Measurements from ENCODE around the gene RESP18.

Gene RESP18

DNA sequence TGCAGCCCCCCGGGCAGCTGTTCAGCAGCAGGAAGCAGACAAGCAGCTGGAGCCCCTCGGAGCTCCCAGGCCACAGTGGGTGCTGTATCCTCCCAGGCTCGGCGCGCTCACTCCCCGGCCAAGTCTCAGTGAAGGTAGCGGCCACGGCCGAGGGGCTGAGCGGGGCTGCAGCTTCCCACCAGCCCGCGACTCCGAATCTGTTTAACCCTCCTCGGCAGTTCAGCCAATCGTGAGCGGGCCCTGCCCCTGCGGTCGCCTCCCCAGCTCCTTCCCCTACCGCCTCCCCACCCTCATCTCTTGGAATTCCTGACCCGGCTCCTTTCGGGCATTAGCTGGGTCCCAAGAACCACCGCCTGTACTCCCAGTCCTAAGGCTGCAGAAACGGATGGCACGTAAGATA, at the start of gene RESP18:
Gene RESP18, minus strand, starts transcription at position 203 of the 400 bp plus-strand sequence.
- H3K4me3 ChIP-seq: no peak within 1 kb of the TSS
- in situ Hi-C loops (cut with MboI; ENCODE audit: low sequenced_read_pairs): no loop called here

DNA sequence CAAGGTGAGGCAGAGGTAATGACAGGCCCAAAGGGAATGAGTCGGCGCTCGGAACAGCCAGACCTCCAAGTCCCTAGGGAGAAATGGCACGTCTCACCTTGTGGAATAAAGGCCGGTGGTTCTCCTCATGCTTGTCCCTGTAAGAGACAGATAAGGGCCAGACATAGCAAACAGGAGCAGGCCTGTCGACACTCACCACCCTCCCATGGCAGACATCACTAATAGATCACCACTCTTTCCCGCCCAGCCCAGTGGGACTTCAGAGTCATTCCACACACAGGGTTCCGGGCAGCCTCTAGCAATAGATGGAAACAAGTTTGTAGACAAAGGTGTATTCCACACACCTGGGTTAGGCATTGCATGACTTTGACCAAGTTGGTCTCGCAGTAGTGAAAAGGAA, 48.9 kb upstream of the RESP18 start:
- Histone ChIP-seq H3K36me3 (replicated peaks) (peaks cover 20% of the 10 kb centered on the region), H3K9me3 (no peaks in the 10 kb centered on the region), H3K4me3 (no peak overlapping the region), H3K27me3 (ENCODE audit: low read depth) (no peaks in the 10 kb centered on the region), H3K4me1 (no peaks in the 10 kb centered on the region)
- in situ Hi-C loops (cut with MboI; ENCODE audit: low sequenced_read_pairs): no loop called here
- DNase-seq (ENCODE audit: low spot score in 2 of 2): no peak

More for the DNA sequence above, at the start of gene RESP18:
- no peak for DNase-seq (ENCODE audit: low spot score in 2 of 2)
- Histone ChIP-seq H3K4me1 (no peaks in the 10 kb centered on the region), H3K36me3 (replicated peaks) (no peaks in the 10 kb centered on the region), H3K9me3 (no peaks in the 10 kb centered on the region), H3K27me3 (ENCODE audit: low read depth) (peaks cover 12% of the 10 kb centered on the region)

DNA sequence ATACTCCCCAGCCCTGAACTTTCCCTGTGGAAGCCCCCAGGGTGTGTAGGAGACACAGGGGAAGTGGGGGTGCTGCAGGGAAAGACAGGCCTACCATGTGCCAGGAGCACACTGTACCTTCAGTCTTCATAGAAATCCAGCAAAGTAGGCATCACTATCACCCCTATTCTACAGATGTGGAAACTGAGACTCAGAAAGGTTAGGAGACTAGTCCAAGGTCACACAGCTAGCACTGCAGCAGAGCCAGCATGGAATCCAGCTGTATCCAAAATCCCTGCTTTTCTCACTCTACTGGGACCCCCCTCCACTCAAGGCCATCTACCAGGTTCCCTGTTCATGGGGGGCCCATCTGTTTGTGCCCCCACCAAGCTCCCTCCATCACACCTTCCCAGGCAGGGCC, 48.4 kb upstream of the RESP18 start:
- no peaks in the 10 kb centered on the region for H3K27me3 ChIP-seq (ENCODE audit: low read depth)
- in situ Hi-C loops (cut with MboI; ENCODE audit: low sequenced_read_pairs): no loop called here
- DNase-seq (ENCODE audit: low spot score in 2 of 2): no peak
- H3K4me1 ChIP-seq: no peaks in the 10 kb centered on the region
- H3K36me3 ChIP-seq (replicated peaks): peaks cover 15% of the 10 kb centered on the region
- H3K4me3 ChIP-seq: no peak overlapping the region
- H3K9me3 ChIP-seq: no peaks in the 10 kb centered on the region

DNA sequence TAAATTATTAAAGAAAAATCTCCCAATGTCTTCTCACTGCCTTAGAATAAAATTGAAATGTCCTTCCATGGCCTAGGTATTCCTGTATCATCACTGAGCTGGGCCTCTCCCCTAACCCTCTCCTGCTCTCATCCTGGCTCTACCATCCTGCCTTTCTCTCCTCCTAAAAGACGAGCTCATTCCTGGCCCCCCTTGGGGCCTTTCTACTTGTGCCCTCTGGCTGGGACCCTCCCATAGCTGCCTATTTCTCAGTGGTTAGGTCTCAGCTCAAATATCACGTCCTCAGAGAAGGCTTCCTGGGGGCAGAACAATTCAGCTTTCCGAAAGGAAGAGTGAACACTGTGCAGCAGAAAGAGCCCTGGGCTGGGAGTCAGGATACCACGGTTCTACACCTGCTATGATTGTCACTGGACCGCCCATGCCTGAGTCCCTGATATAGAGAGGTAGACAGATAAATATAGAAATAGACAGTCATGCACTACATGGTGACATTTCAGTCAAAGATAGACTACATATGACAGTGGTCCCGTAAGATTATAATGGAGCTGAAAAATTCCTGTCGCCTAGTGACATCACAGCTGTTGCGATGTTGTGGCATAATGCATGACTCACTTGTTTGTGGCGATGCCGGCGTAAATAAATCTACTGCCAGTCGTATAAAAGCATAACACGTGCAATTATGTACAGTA, 45.8 kb upstream of the RESP18 start:
- no peaks in the 10 kb centered on the region for H3K27me3 ChIP-seq (ENCODE audit: low read depth)
- DNase-seq (ENCODE audit: low spot score in 2 of 2): no peak
- no peaks in the 10 kb centered on the region for H3K4me1 ChIP-seq
- peaks cover 5% of the 10 kb centered on the region for H3K36me3 ChIP-seq (replicated peaks)
- H3K9me3 ChIP-seq: no peaks in the 10 kb centered on the region
- in situ Hi-C loops (cut with MboI; ENCODE audit: low sequenced_read_pairs): no loop called here
- H3K4me3 ChIP-seq: no peak overlapping the region

DNA sequence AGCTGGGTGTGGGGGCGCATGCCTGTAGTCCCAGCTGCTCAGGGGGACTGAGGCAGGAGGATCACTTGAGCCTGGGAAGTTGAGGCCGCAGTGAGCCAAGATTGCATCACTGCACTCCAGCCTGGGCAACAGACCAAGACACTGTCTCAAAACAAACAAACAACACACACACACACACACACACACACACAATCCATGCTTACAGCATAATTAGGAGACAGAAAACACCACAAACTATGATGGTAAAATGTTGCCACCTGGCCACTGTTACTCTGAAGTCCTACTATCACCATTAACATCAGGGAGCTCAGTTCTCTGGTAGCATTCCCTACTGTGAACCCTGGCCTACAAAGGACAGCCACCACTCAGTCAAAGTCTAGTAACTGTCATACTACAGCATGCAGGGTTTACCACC, 36.9 kb upstream of the RESP18 start:
- in situ Hi-C loops (cut with MboI; ENCODE audit: low sequenced_read_pairs): no loop called here
- Histone ChIP-seq H3K4me3 (no peak overlapping the region), H3K4me1 (no peaks in the 10 kb centered on the region), H3K27me3 (ENCODE audit: low read depth) (no peaks in the 10 kb centered on the region), H3K36me3 (replicated peaks) (no peaks in the 10 kb centered on the region), H3K9me3 (no peaks in the 10 kb centered on the region)
- DNase-seq (ENCODE audit: low spot score in 2 of 2): no peak

DNA sequence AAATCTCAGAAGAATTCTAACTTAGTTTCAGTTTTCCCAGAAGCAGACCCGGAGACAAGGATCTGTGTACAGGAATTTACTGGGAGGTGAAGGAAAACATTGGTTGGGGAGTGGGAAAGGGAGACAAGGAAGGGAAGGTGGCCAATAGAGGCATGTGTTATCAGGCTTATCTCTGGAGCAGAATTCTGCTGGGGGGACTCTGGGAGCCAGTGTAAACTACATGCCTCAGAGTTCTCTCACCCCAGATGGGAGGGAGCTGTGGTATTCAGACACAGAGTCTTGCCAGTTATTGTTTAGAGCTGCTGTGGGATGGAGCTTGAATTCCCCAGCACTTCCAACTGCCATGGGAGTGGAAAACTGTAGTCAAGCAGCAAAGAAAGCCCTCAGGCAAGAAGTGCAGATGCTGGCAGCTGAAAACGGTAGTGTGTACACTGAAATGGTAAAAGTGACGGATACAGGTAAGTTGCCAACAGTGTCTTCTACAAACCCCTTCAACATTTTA, 36.2 kb upstream of the RESP18 start:
- Histone ChIP-seq H3K27me3 (ENCODE audit: low read depth) (no peaks in the 10 kb centered on the region), H3K36me3 (replicated peaks) (no peaks in the 10 kb centered on the region), H3K4me3 (no peak overlapping the region), H3K4me1 (no peaks in the 10 kb centered on the region), H3K9me3 (no peaks in the 10 kb centered on the region)
- in situ Hi-C loops (cut with MboI; ENCODE audit: low sequenced_read_pairs): no loop called here
- DNase-seq (ENCODE audit: low spot score in 2 of 2): no peak

DNA sequence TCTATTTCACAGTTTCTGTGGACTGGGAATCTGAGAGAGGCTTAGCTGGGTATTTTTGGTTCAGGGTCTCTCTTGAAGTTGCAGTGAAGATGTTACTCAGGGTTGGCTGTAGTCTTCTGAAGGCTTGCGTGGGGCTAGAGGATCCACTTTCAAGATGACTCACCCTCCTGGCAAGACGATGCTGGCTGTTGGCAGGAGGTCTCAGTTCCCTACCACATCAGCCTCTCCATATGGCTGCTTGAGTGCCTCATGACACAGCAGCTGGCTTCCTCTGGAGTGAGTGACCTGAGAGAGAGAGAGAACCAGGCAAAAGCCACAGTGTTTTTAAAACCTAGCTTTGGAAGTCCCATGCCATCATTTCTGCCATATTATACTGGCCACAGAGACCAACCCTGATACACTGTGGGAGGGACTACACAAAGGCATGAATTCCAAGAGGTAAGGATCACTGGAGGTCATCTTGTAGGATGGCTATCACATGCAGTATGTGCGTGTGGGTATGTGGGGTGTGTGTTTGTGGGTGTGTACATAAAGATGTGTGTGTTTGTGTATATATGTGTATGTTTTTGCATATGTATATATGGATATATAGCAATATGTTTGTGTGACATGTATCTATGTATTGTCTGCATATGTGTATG, 30.1 kb upstream of the RESP18 start:
- Histone ChIP-seq H3K27me3 (ENCODE audit: low read depth) (peaks cover 29% of the 10 kb centered on the region), H3K9me3 (no peaks in the 10 kb centered on the region), H3K4me3 (no peak overlapping the region), H3K4me1 (no peaks in the 10 kb centered on the region), H3K36me3 (replicated peaks) (no peaks in the 10 kb centered on the region)
- in situ Hi-C loops (cut with MboI; ENCODE audit: low sequenced_read_pairs): no loop called here
- no peak for DNase-seq (ENCODE audit: low spot score in 2 of 2)

DNA sequence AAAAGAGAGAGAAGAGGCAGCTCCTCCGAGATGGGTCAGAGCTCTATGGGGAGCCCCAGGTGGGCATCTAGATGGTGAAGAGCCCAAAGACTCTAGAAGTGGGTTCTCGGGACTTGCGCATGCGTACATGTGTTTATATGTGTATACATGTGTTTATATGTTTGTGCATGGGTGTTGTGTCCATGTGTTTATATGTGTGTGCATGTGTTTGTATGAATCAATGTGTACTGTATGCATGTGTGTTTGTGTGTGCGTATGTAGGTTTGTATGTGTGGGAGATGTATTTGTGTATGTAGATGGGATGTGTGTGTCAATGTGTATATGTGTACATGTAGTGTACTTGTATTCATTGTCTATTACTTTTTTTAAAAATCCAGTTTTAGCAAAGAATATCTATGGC, 29.5 kb upstream of the RESP18 start:
- Histone ChIP-seq H3K9me3 (no peaks in the 10 kb centered on the region), H3K36me3 (replicated peaks) (no peaks in the 10 kb centered on the region), H3K4me3 (no peak overlapping the region), H3K4me1 (no peaks in the 10 kb centered on the region), H3K27me3 (ENCODE audit: low read depth) (peaks cover 35% of the 10 kb centered on the region)
- no peak for DNase-seq (ENCODE audit: low spot score in 2 of 2)
- in situ Hi-C loops (cut with MboI; ENCODE audit: low sequenced_read_pairs): no loop called here

DNA sequence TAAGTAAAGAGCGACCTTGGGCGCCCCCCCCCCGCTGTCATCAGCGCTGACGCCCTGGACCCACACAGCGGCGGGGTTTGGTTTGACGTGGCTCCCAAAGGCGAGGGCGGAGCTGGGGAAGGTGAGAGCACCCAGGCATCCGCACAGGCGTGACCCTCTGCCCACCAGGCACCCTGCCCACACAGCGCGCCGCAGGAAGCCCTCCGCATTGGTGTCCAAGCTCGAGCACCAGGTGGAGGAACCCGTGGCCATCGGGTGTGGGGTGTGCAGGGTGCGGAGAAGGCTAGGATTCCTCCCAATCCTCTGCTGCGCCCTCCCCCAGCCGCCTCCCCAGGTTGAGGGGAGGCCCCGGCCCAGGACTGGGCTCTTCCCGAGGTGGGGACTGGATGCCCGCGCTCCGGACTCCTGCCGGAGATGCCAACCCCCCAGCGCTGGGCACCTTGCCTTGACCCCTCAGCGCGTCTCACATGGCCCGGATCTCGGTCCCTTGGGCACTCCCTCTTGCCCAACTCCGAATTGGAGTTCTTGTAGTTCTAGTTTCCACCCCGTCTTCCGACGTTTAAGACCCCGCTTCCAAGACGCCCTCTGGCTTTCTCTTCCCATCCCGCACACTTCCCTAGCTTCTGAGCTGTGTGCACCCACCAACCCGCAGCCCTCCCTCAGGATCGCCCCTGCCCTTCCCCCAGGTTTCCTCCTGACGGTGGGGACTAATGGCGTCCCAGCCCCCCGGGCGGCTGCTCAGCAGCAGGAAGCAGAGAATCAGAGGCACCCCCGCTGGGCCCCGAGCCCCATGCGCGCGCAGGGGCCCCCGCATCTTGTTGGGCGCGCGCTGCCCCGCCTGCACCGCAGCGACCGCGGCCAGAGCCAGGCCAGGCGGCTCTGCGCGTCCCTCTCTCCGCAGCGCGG, 25.9 kb upstream of the RESP18 start:
- H3K27me3 ChIP-seq (ENCODE audit: low read depth): peaks cover 55% of the 10 kb centered on the region
- H3K9me3 ChIP-seq: no peaks in the 10 kb centered on the region
- H3K4me3 ChIP-seq: no peak overlapping the region
- no peaks in the 10 kb centered on the region for H3K4me1 ChIP-seq
- H3K36me3 ChIP-seq (replicated peaks): no peaks in the 10 kb centered on the region
- no peak for DNase-seq (ENCODE audit: low spot score in 2 of 2)
- in situ Hi-C loops (cut with MboI; ENCODE audit: low sequenced_read_pairs): no loop called here

DNA sequence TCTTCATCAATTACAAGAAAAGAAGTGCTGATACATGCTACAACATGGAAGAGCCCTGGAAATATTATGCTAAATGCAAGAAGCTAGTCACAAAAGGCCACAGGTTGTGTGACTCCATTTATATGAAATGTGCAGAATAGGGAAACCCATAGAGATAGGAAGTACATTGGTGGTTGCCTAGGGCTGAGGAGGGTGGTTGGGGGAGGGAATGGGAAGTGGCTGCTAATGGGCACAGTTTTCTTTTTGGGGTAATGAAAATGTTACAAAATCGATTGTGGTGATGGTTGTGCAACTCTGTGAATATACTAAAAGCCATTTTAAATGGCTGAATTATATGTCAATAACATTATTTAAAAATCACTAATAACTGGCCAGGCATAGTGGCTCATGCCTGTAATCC, 24.3 kb upstream of the RESP18 start:
- H3K9me3 ChIP-seq: no peaks in the 10 kb centered on the region
- H3K27me3 ChIP-seq (ENCODE audit: low read depth): peaks cover 55% of the 10 kb centered on the region
- H3K4me1 ChIP-seq: no peaks in the 10 kb centered on the region
- H3K36me3 ChIP-seq (replicated peaks): no peaks in the 10 kb centered on the region
- H3K4me3 ChIP-seq: no peak overlapping the region
- in situ Hi-C loops (cut with MboI; ENCODE audit: low sequenced_read_pairs): no loop called here
- DNase-seq (ENCODE audit: low spot score in 2 of 2): no peak

DNA sequence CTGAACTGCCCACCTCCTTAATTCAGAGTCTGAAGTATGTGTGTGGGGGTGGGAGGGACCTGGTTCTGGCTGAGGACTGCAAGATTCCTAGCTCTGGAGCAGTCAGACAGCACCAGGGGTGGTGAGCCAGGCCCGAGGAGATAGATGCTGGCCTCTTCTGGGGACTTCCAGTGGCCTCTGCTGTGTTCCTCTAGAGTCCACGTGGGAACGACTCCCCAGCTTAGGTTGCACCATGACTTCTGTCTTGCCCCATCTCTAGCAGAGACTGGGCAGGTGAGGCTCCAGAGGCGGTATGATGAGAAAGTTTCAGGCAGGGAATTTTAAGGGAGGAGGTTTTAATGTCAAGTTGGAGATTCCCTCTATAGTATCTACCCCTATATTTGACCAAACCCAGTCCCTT, 22.0 kb upstream of the RESP18 start:
- Histone ChIP-seq H3K4me1 (no peaks in the 10 kb centered on the region), H3K4me3 (no peak overlapping the region), H3K36me3 (replicated peaks) (no peaks in the 10 kb centered on the region), H3K9me3 (no peaks in the 10 kb centered on the region), H3K27me3 (ENCODE audit: low read depth) (peaks cover 47% of the 10 kb centered on the region)
- in situ Hi-C loops (cut with MboI; ENCODE audit: low sequenced_read_pairs): no loop called here
- no peak for DNase-seq (ENCODE audit: low spot score in 2 of 2)

DNA sequence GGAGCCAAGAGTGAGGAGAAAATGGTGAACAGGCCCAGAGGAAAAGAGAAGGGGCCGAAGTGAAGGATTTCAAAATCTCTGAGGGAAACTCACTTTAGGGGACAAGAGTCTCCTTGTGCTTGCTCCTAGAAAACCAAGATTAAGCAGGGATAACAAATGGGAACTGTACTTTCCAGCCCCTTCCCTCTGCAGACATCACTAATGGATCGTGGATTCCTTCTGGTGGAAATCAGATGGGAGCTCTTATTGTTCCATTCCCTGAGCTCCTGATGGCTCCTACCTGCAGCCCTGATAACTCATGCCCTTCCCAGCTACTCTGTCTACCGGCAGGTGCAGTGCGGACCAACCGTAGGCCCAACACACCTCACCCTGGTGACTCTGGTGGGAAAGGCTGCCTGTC, 20.6 kb upstream of the RESP18 start:
- Histone ChIP-seq H3K9me3 (no peaks in the 10 kb centered on the region), H3K4me3 (no peak overlapping the region), H3K27me3 (ENCODE audit: low read depth) (peaks cover 33% of the 10 kb centered on the region), H3K36me3 (replicated peaks) (no peaks in the 10 kb centered on the region), H3K4me1 (no peaks in the 10 kb centered on the region)
- no peak for DNase-seq (ENCODE audit: low spot score in 2 of 2)
- in situ Hi-C loops (cut with MboI; ENCODE audit: low sequenced_read_pairs): no loop called here

DNA sequence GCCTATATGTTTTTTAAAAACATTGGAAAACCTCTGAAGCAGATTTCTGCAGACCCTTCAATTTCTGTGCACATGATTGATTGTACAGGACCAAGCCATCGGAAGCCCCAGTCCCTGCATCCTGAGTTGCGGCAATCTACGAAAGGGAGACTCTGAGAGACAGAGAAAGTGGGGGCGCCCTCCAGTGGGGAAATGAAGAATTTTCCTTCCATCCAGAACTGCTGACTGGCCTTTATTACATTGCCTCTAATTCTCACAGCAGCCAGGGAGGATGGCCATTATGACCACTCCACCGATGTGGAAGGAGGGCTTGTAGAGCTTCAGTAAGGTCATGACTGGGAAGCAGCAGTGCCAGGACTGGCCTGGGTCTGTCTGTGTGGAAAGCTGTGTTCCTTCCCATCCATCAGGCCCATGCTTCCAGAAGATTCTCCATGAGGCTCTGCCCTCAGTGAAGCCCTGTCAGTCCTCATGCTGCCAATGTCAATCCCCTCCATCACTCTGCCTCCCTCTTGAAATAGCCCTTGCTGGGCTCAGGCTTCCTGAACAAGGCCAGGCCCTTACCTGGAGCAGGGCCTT, 20.0 kb upstream of the RESP18 start:
- Histone ChIP-seq H3K36me3 (replicated peaks) (no peaks in the 10 kb centered on the region), H3K4me3 (no peak overlapping the region), H3K4me1 (no peaks in the 10 kb centered on the region), H3K9me3 (no peaks in the 10 kb centered on the region), H3K27me3 (ENCODE audit: low read depth) (peaks cover 27% of the 10 kb centered on the region)
- peak; percentile 31 to 84 for DNase-seq (ENCODE audit: low spot score in 2 of 2)
- in situ Hi-C loops (cut with MboI; ENCODE audit: low sequenced_read_pairs): no loop called here

Measured in HAP-1 (cell line).